ENCODE measurements around the gene TYMP. TPM values are rescaled to one million over a fixed set of nuclear protein-coding genes. Genes with fewer than 3 reads are reported as not detected.

The TYMP gene
- total RNA-seq, 1 donor from 2014 or later, result 3.3 TPM

DNA sequence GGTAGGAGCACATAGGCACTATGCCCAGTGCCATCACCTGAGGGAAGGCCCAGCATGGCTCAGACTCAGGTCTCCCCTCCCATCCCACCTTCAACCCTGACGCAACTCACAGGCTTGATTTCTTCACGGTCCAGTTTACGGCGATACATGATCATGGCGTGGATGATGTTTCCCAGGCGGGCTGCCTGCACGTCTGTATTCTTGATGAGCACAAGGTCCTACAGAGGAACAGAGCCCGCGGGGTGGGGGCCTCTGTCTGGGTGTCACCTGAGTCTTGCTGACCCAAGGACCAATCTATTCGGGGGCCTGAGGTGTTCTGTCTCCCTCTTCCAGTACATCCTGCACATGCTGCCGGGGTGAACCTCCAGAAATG lies 44.6 kb upstream of the TYMP start:
- H3K36me3 Mint-ChIP-seq (ENCODE audit: low read depth, unreplicated experiment), result peaks cover 20% of the 10 kb centered on the region
- H3K4me1 Mint-ChIP-seq (ENCODE audit: low read depth, unreplicated experiment), result peaks cover 1% of the 10 kb centered on the region
- peaks cover 3% of the 10 kb centered on the region for H3K4me1 ChIP-seq (ENCODE audit: insufficient read depth, low read length)
- no peaks in the 10 kb centered on the region for H3K9me3 ChIP-seq (ENCODE audit: insufficient read depth, low read depth, low read length)
- no peaks in the 10 kb centered on the region for H3K27me3 Mint-ChIP-seq (ENCODE audit: low read depth, unreplicated experiment)
- H3K27ac ChIP-seq (ENCODE audit: low read depth, low read length), result no peak overlapping the region
- no peaks in the 10 kb centered on the region for H3K9me3 Mint-ChIP-seq (ENCODE audit: unreplicated experiment)
- no peaks in the 10 kb centered on the region for H3K79me2 ChIP-seq (ENCODE audit: insufficient read depth, low read length)
- TF ChIP-seq, protein P1, sequence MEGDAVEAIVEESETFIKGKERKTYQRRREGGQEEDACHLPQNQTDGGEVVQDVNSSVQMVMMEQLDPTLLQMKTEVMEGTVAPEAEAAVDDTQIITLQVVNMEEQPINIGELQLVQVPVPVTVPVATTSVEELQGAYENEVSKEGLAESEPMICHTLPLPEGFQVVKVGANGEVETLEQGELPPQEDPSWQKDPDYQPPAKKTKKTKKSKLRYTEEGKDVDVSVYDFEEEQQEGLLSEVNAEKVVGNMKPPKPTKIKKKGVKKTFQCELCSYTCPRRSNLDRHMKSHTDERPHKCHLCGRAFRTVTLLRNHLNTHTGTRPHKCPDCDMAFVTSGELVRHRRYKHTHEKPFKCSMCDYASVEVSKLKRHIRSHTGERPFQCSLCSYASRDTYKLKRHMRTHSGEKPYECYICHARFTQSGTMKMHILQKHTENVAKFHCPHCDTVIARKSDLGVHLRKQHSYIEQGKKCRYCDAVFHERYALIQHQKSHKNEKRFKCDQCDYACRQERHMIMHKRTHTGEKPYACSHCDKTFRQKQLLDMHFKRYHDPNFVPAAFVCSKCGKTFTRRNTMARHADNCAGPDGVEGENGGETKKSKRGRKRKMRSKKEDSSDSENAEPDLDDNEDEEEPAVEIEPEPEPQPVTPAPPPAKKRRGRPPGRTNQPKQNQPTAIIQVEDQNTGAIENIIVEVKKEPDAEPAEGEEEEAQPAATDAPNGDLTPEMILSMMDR (IDR thresholded peaks at IDR 0.05; ENCODE audit: insufficient read depth, low read depth, low read length), result no peak
- TF ChIP-seq EZH2 (IDR thresholded peaks at IDR 0.05; ENCODE audit: insufficient read depth, low read length), result no peak
- H4K20me1 ChIP-seq (ENCODE audit: insufficient read depth, low read length), result no peaks in the 10 kb centered on the region
- H3K4me2 ChIP-seq (ENCODE audit: low read length), result no peak overlapping the region
- no peak overlapping the region for H2AFZ ChIP-seq (ENCODE audit: low read depth, low read length)
- H3K27ac Mint-ChIP-seq (ENCODE audit: unreplicated experiment), result no peak overlapping the region
- H3K9ac ChIP-seq (ENCODE audit: low read length), result no peak overlapping the region
- DNase-seq (ENCODE audit: low read depth) (no peak), FAIRE-seq (no peak)
- no peak overlapping the region for H3K4me3 ChIP-seq (ENCODE audit: insufficient read depth, low read depth, low read length)
- no peaks in the 10 kb centered on the region for H3K36me3 ChIP-seq (ENCODE audit: insufficient read depth, low read length)
- peaks cover 8% of the 10 kb centered on the region for H3K27me3 ChIP-seq (ENCODE audit: insufficient read depth, low read length)
- no peak overlapping the region for H3K4me3 Mint-ChIP-seq (ENCODE audit: unreplicated experiment)

DNA sequence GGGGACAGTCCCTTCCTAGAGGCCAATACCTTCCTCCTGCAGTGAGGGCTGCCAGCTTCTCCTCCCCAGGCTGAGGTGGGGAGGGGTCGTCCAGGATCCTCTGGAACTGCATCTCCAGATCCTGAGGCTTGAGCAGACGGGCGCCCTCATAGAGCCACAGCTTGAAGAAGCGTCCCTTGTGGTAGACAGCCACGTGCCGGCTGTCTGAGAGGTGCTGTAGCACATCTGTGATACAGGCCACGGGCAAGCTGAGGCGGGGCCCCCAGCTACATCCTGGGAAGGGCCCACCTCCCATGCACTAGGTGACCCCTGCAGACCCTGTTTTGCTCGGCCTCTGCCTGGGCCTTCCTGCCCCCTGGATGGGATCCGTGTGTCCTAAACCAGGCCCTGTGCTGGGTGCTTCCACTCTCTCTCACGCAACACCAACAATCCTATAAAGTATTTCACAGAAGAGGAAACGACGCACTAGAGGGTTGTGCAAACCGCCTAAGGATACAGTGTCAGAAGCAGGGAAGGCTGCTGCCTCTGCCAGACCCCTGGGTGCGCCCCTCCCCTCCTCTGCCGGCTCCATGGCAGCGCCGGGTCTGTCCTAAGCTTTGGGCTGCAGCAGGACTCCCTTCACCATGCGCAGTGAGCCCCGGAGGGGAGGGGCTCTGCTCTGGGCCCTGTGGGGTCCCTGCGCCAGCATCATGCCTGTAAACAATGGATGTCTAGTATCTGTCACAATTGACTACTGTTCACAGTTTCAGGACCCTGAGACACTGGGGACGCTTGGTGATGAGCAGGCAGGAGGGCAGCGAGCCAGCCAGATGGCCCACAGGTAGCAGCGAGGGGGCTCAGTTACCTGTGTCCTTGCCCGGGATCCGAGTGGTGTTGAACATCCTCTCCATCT lies 43.9 kb upstream of the TYMP start:
- Mint-ChIP-seq H3K36me3 (ENCODE audit: low read depth, unreplicated experiment) (peaks cover 24% of the 10 kb centered on the region), H3K27ac (ENCODE audit: unreplicated experiment) (no peak overlapping the region), H3K4me3 (ENCODE audit: unreplicated experiment) (no peak overlapping the region), H3K4me1 (ENCODE audit: low read depth, unreplicated experiment) (peaks cover under 1% of the 10 kb centered on the region), H3K9me3 (ENCODE audit: unreplicated experiment) (no peaks in the 10 kb centered on the region), H3K27me3 (ENCODE audit: low read depth, unreplicated experiment) (no peaks in the 10 kb centered on the region)
- H3K9me3 ChIP-seq (ENCODE audit: insufficient read depth, low read depth, low read length), result no peaks in the 10 kb centered on the region
- DNase-seq (ENCODE audit: low read depth) (no peak), FAIRE-seq (no peak)
- TF ChIP-seq, protein P1 (IDR thresholded peaks at IDR 0.05; ENCODE audit: insufficient read depth, low read depth, low read length), result no peak
- TF ChIP-seq EZH2 (IDR thresholded peaks at IDR 0.05; ENCODE audit: insufficient read depth, low read length), result no peak
- peaks cover 8% of the 10 kb centered on the region for H3K27me3 ChIP-seq (ENCODE audit: insufficient read depth, low read length)
- no peaks in the 10 kb centered on the region for H3K79me2 ChIP-seq (ENCODE audit: insufficient read depth, low read length)
- H3K4me1 ChIP-seq (ENCODE audit: insufficient read depth, low read length), result peaks cover 3% of the 10 kb centered on the region
- H3K36me3 ChIP-seq (ENCODE audit: insufficient read depth, low read length), result no peaks in the 10 kb centered on the region
- no peak overlapping the region for H3K9ac ChIP-seq (ENCODE audit: low read length)
- no peak overlapping the region for H3K27ac ChIP-seq (ENCODE audit: low read depth, low read length)
- H3K4me2 ChIP-seq (ENCODE audit: low read length), result no peak overlapping the region
- H3K4me3 ChIP-seq (ENCODE audit: insufficient read depth, low read depth, low read length), result no peak overlapping the region
- H2AFZ ChIP-seq (ENCODE audit: low read depth, low read length), result no peak overlapping the region
- H4K20me1 ChIP-seq (ENCODE audit: insufficient read depth, low read length), result no peaks in the 10 kb centered on the region

DNA sequence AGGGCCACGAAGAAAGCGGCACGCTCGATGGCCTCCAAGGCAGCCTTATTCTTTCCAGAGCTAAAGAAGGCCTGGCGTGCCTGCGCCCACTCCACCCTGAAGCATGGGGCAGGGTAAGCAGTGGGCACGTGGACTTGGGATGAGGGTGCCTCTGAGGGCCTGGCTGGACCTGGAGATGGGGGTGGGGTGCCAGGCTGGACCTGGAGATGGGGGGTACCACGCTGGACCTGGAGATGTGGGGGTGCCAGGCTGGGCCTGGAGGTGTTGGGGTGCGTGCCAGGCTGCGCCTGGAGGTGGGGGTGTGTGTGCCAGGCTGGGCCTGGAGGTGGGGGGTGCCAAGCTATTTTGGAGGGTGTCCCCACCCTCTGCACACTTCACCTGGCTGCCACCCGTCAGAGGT lies 43.2 kb upstream of the TYMP start:
- Histone ChIP-seq H3K4me1 (ENCODE audit: insufficient read depth, low read length) (peaks cover 3% of the 10 kb centered on the region), H3K27me3 (ENCODE audit: insufficient read depth, low read length) (peaks cover 6% of the 10 kb centered on the region), H3K4me2 (ENCODE audit: low read length) (no peak overlapping the region), H2AFZ (ENCODE audit: low read depth, low read length) (no peak overlapping the region), H3K9ac (ENCODE audit: low read length) (no peak overlapping the region), H3K36me3 (ENCODE audit: insufficient read depth, low read length) (no peaks in the 10 kb centered on the region), H3K4me3 (ENCODE audit: insufficient read depth, low read depth, low read length) (no peak overlapping the region), H3K27ac (ENCODE audit: low read depth, low read length) (no peak overlapping the region), H3K9me3 (ENCODE audit: insufficient read depth, low read depth, low read length) (no peaks in the 10 kb centered on the region), H4K20me1 (ENCODE audit: insufficient read depth, low read length) (no peaks in the 10 kb centered on the region), H3K79me2 (ENCODE audit: insufficient read depth, low read length) (no peaks in the 10 kb centered on the region)
- Mint-ChIP-seq H3K36me3 (ENCODE audit: low read depth, unreplicated experiment) (peaks cover 27% of the 10 kb centered on the region), H3K4me3 (ENCODE audit: unreplicated experiment) (no peak overlapping the region), H3K27ac (ENCODE audit: unreplicated experiment) (no peak overlapping the region), H3K9me3 (ENCODE audit: unreplicated experiment) (no peaks in the 10 kb centered on the region), H3K4me1 (ENCODE audit: low read depth, unreplicated experiment) (no peaks in the 10 kb centered on the region), H3K27me3 (ENCODE audit: low read depth, unreplicated experiment) (no peaks in the 10 kb centered on the region)
- no peak for FAIRE-seq
- DNase-seq (ENCODE audit: low read depth), result no peak
- TF ChIP-seq EZH2 (IDR thresholded peaks at IDR 0.05; ENCODE audit: insufficient read depth, low read length), result no peak
- TF ChIP-seq, protein P1 (IDR thresholded peaks at IDR 0.05; ENCODE audit: insufficient read depth, low read depth, low read length), result no peak
